Heart right ventricle (tissue), 16 donors: ENCODE measurements around the gene SHLD2. TPM values are rescaled to one million over a fixed set of nuclear protein-coding genes. Genes with fewer than 3 reads are reported as not detected.
A peak's percentile ranks its signal among the peaks of the same experiment; 100 is the strongest.
"Not testable (repeated sequence)": the region's sequence is repeated elsewhere in the genome, so short reads cannot be mapped to it uniquely, and the experiment has no call there.

Source experiments
- ATAC-seq, 8 donors: fragments of 200-7000 bp; cut with Tn5 transposase; one replicate each; pipeline ENCODE4 v1.9.1; 2020; ENCODE audit warnings: mild to moderate bottlenecking in 8 of 8, moderate library complexity in 8 of 8, moderate number of reproducible peaks in 1 of 8
- DNase-seq, 2 donors: peaks; one replicate each; pipeline ENCODE4 v3.0.0-alpha.2; 2020
- H3K27ac ChIP-seq, 10 donors: fragments of 200-600 bp; sonication (generic) in 2 of 10; one replicate each; pipeline versions ENCODE4 v1.5.0 to v1.8.0; 2020 to 2022; ENCODE audit warnings: mild to moderate bottlenecking in 3 of 10
- H3K27me3 ChIP-seq, 7 donors: fragments of 200-600 bp; one replicate each; pipeline ENCODE4 v1.8.0; 2021 to 2022; ENCODE audit warnings: mild to moderate bottlenecking in 2 of 7
- H3K36me3 ChIP-seq, 9 donors: fragments of 200-600 bp; sonication (generic) in 1 of 9; one replicate each; pipeline versions ENCODE4 v1.5.0 to v1.8.0; 2020 to 2022; ENCODE audit warnings: mild to moderate bottlenecking in 2 of 9
- H3K4me1 ChIP-seq, 9 donors: fragments of 200-600 bp; sonication (generic) in 1 of 9; one replicate each; pipeline versions ENCODE4 v1.5.0 to v1.8.0; 2020 to 2022; ENCODE audit warnings: mild to moderate bottlenecking in 4 of 9
- H3K4me3 ChIP-seq, 10 donors: fragments of 200-600 bp; sonication (generic) in 2 of 10; one replicate each; pipeline versions ENCODE4 v1.5.0 to v1.8.0; 2020 to 2022; ENCODE audit warnings: mild to moderate bottlenecking in 7 of 10, moderate library complexity in 2 of 10
- H3K9me3 ChIP-seq, 11 donors: fragments of 200-600 bp in 10 of 11; sonication (generic) in 2 of 11; one replicate each; pipeline versions ENCODE4 v1.5.0 to v1.8.0; 2013 to 2022; ENCODE audit warnings: mild to moderate bottlenecking in 2 of 11, control low read depth in 1 of 11, moderate library complexity in 1 of 11
- WGBS, 2 donors: extraction: QIAGEN DNeasy Blood & Tissue Kit; methylation state at CpG; one replicate each; pipeline ENCODE4 v1.1.7; 2013; ENCODE audit warnings: inconsistent platforms in 1 of 2; 5-methylcytosine and 5-hydroxymethylcytosine counted together
- intact Hi-C, 10 donors: fragments of 100-400 bp; cut with DNase I; formaldehyde crosslinking; loops; one replicate each; pipeline versions ENCODE4 v1.11.1 to v1.14.2; 2022
- polyA plus RNA-seq, 2 donors: library from polyadenylated mRNA; stranded (reverse); fragments of 200-250 nt; gene quantifications; one replicate each; pipeline ENCODE4 v1.2.3, GENCODE V29; 2013
- total RNA-seq, 10 donors: library from RNA; stranded (reverse); fragmentation: NEBNext Ultra II Directional in 3 of 10; extraction: Animal tissue kit (Norgen Biotek cat#: 25700) in 3 of 10; gene quantifications; one replicate each; pipeline versions ENCODE4 v1.2.1 to v1.2.4, GENCODE V29; 2021 to 2023
- donor health status: Arrhythmogenic right ventricular cardiomyopathy.
- donor health status: ischemic (EF 13 %, LVEDD 7.1; RV severe dilation, severe dysfunction).
- donor health status: healthy with polysubstance abuse.
- donor health status: DM: no; HTN: yes; CAD: no.
- donor health status: DM: no; HTN: no; CAD: no.
- donor health status: ischemic (EF 25% LVEDD 6.9; RV normal size, moderate dysfunction).
- donor health status: ischemic (EF 25% LVEDD 5.7; RV mildly dilated, moderate dysfunction).
- donor health status: healthy.
- donor health status: DM: yes; HTN: yes; CAD: no.
- donor health status: Ischemic cardiomyopathy.
- donor health status: ischemic (EF 35%, LVEDD 5.7; RV mildly dilated, moderate dysfunction).
- donor health status: nonischemic (EF 11% LVEDD 7.7; RV severe dilation, severe dysfunction).
- donor health status: DM: yes; HTN: yes; CAD: no.
- donor health status: PGD.
- donor health status: ischemic (EF 29% LVEDD 5.4; RV normal size, mild dysfunction).
- donor health status: nonischemic (EF 23%, LVEDD 6.1; RV moderate dilation, normal function).

SHLD2 gene
- total and polyA plus RNA-seq, 12 donors: 9.4 to 16.1 (median 11.1) TPM

DNA sequence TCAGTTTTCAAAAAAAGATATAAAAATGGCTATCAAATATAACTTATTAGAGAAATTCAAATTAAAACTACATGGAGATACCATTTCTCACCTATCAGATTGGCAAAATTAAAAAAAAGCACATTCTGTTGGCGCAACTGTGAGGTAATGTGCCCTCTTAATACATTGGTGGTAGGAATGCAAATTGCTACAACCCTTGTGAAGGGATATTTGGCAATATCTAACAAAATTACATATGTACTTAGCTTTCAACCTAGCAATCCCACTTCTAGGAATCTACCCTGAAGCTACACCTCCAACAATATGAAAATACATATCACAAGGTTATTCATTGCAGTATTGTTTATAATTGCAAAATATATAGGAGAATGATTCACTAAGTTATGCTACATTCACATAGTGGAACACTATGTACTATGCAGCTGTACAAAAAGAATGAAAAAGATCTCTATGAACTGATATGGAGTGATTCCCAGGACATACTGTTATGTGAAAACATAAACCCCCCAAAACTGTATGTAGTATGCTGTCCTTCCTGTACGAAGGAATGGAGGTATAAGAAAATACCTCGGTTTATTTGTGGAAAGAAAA, 67.8 kb downstream of the SHLD2 start:
- ATAC-seq, H3K4me3 ChIP-seq, intact Hi-C loops, H3K27ac ChIP-seq, DNase-seq, H3K27me3 ChIP-seq, H3K4me1 ChIP-seq, H3K9me3 ChIP-seq: not testable (repeated sequence)
- peaks cover 0 to 40% (median 0%) of the 10 kb centered on the region in 9 donors for H3K36me3 ChIP-seq
- WGBS, 2 donors: 97 to 99% methylated on average over 3 of the region's 3 CpGs

DNA sequence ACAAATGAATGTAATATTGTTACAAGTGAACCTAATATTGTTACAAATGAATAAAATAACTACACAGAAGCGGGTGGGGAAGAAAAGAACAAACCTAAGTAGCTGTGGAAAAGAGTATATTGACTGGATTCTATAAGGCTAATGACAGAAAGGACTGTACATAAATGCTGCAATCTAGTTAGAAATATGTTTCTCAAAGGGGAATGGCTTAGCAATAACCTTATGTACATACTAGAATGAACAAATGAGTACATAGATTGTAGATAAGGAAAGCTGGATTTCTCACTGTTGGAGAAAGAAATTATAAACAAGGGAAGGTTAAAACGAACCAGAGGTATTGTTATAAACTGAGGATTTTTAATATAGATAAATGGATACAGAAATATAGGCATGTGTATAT, 68.4 kb downstream of the SHLD2 start:
- H3K27ac ChIP-seq, H3K9me3 ChIP-seq, DNase-seq, ATAC-seq, H3K27me3 ChIP-seq, H3K4me3 ChIP-seq, intact Hi-C loops, H3K4me1 ChIP-seq: not testable (repeated sequence)
- peaks cover 0 to 35% (median 0%) of the 10 kb centered on the region in 9 donors for H3K36me3 ChIP-seq
- 98 to 100% methylated on average over 1 of the region's 2 CpGs for WGBS, 2 donors

DNA sequence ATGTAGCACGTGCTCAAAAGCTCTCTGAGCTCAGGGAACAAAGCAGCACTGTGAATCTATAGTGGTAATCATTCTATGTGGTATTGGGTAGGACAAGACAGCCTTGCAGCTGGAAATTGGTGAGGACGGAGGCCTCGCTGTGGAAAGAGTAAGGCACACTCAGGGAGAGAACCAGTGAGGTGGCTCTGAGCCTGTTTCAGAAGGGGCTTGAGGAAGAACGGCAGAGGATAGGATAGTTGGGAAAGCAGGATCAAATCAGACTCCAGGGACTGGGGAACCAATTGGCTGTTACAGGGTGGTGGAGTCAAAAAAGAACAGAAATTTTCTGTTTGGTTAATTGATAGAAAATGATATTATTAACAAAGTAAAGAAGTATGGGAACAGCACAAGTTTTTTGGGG, 74.9 kb downstream of the SHLD2 start:
- peaks cover 0 to 39% (median 0%) of the 10 kb centered on the region in 9 donors for H3K36me3 ChIP-seq
- H3K27ac ChIP-seq, H3K9me3 ChIP-seq, ATAC-seq, H3K27me3 ChIP-seq, intact Hi-C loops, H3K4me3 ChIP-seq, H3K4me1 ChIP-seq, DNase-seq: not testable (repeated sequence)
- WGBS, 2 donors: 67 to 69% methylated on average over 4 of the region's 4 CpGs

- H3K9me3 ChIP-seq, H3K4me1 ChIP-seq, ATAC-seq, DNase-seq, H3K27ac ChIP-seq, H3K27me3 ChIP-seq, intact Hi-C loops, H3K4me3 ChIP-seq: not testable (repeated sequence)
- WGBS, 2 donors: 94 to 96% methylated on average over 1 of the region's 4 CpGs
- peaks cover 0 to 39% (median 0%) of the 10 kb centered on the region in 9 donors for H3K36me3 ChIP-seq
These were observed 75.7 kb downstream of the SHLD2 start for GRCh38 chr10:87170705-87171104.

GRCh38 chr10:87171670-87172069, 76.7 kb downstream of the SHLD2 start:
- H3K27me3 ChIP-seq, H3K27ac ChIP-seq, H3K4me3 ChIP-seq, DNase-seq, H3K9me3 ChIP-seq, H3K4me1 ChIP-seq, intact Hi-C loops, ATAC-seq: not testable (repeated sequence)
- H3K36me3 ChIP-seq: peaks cover 0 to 45% (median 0%) of the 10 kb centered on the region in 9 donors
- 50 to 56% methylated on average over 1 of the region's 1 CpG for WGBS, 2 donors

DNA sequence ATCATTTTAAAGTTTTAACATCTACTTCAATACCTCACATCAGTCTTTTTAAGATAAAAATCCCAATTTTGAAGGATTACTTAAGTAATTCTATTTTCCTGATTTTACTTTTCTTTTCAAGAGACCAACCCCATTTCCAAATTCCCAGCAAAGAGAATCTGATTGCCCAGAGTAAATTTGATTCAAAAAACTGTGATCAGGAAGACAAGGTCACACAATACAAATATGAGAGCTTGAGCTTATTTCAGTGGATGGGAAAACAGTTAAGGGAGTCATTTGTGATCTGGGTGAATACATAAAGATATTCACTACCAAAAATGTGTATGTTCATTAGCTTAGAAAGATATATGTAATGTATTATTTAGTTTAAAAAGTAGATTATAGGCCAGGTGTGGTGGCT, 77.2 kb downstream of the SHLD2 start:
- H3K27ac ChIP-seq, H3K27me3 ChIP-seq, ATAC-seq, intact Hi-C loops, H3K4me1 ChIP-seq, DNase-seq, H3K9me3 ChIP-seq, H3K4me3 ChIP-seq: not testable (repeated sequence)
- H3K36me3 ChIP-seq: peaks cover 0 to 45% (median 0%) of the 10 kb centered on the region in 9 donors

DNA sequence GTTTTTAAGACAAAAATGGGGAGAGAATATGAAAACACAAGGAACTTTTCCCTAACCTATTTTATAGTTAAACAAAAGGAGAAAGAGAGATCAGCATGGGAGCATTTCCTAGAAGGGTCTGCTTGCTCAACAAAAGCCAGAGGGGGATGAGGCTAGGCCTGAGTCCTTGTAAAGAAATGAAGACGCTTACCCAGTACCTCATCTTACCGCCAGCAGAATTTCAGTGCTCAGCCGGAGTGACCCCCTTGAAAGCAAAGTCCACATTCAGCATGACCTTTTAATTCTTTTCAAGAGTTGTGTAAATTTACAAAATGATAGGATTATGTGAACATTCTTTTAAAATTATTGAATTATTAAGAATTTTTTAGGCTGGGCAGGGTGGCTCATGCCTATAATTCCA, 82.6 kb downstream of the SHLD2 start:
- intact Hi-C loops, H3K9me3 ChIP-seq, H3K4me1 ChIP-seq, ATAC-seq, H3K4me3 ChIP-seq, DNase-seq, H3K27me3 ChIP-seq, H3K27ac ChIP-seq: not testable (repeated sequence)
- H3K36me3 ChIP-seq: peaks cover 0 to 32% (median 0%) of the 10 kb centered on the region in 9 donors
- 94 to 100% methylated on average over 2 of the region's 3 CpGs for WGBS, 2 donors

DNA sequence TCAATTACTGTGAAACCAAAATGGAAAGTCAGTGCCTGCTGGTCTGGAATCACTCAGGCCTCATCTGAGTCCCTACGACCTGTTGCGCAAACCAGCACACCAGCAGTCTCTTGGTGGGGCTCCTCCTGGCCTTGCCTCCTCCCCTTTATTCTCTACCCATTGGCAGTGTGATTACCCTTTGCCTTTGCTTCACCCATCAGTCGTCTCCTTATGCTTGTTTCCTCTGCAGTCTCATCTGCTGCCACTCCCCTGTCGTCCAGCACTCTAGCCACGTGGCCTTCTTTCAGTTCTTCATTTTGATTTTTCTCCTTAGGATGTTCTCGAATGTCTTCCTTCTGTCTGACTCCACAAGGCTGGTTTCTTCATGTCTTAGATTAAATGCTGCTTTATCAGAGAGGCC, 89.4 kb downstream of the SHLD2 start:
- H3K4me1 ChIP-seq, H3K4me3 ChIP-seq, intact Hi-C loops, H3K9me3 ChIP-seq, H3K27me3 ChIP-seq, DNase-seq: not testable (repeated sequence)
- Histone ChIP-seq H3K36me3 (peaks cover 0 to 48% (median 10%) of the 10 kb centered on the region in 9 donors), H3K27ac (peak overlapping the region in 1 of 10 donors; percentile 16)
- ATAC-seq: peak in 3 of 8 donors; percentile 25 to 63 (median 39)
- 86 to 91% methylated on average over 6 of the region's 6 CpGs for WGBS, 2 donors

DNA sequence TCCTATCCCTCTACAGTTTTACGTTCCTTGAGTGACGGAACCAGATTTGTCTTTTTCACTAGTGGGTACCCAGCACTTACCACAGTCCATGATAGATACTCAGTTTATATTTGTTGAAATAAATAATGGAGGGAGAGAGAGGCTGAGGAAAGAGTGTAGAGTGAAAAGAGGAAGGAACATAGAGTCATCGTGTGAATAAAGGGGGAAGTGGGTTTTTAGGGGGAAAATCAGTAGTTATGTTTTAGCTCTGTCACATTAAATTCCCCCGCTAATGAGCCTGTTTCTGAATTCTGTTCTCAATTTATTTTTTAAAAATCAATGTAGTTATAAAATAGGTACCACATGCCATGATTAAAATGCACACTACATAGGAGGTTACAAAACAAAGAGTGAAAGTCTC, 91.0 kb downstream of the SHLD2 start:
- H3K27me3 ChIP-seq, H3K4me3 ChIP-seq, intact Hi-C loops, H3K9me3 ChIP-seq, H3K27ac ChIP-seq, H3K4me1 ChIP-seq, DNase-seq: not testable (repeated sequence)
- peaks cover 0 to 42% (median 10%) of the 10 kb centered on the region in 9 donors for H3K36me3 ChIP-seq
- WGBS, 2 donors: 92 to 94% methylated on average over 3 of the region's 4 CpGs
- peak in 1 of 8 donors; percentile 30 for ATAC-seq

DNA sequence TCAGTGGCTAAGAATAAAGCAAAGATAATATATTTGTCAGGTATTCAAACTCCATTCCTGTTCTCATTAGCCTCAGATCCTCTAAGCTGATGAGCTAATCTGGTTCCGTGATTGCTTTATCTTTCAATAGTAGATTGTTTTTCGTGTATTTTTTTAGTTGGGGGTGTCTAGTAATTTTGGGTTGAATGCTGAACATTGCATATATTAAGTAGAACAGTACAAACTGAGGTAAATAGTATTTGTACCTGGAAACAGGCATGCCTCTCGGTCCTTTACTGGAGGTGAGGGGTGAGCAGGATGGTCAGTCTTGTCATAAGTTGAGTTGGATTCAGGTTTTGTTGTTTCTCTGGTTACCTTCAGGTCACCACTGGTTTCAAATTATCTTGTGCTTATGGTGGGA, 92.6 kb downstream of the SHLD2 start:
- ATAC-seq, H3K9me3 ChIP-seq, DNase-seq, H3K4me1 ChIP-seq, H3K27ac ChIP-seq, H3K27me3 ChIP-seq, intact Hi-C loops, H3K4me3 ChIP-seq: not testable (repeated sequence)
- peaks cover 0 to 52% (median 10%) of the 10 kb centered on the region in 9 donors for H3K36me3 ChIP-seq
- 80 to 93% methylated on average over 3 of the region's 3 CpGs for WGBS, 2 donors

GRCh38 chr10:87191841-87192240, 96.8 kb downstream of the SHLD2 start:
- H3K4me3 ChIP-seq, H3K27ac ChIP-seq, H3K4me1 ChIP-seq, ATAC-seq, H3K27me3 ChIP-seq, DNase-seq, intact Hi-C loops, H3K9me3 ChIP-seq: not testable (repeated sequence)
- 91 to 97% methylated on average over 2 to 3 of the region's 3 CpGs for WGBS, 2 donors
- peaks cover 0 to 44% (median 8%) of the 10 kb centered on the region in 9 donors for H3K36me3 ChIP-seq

DNA sequence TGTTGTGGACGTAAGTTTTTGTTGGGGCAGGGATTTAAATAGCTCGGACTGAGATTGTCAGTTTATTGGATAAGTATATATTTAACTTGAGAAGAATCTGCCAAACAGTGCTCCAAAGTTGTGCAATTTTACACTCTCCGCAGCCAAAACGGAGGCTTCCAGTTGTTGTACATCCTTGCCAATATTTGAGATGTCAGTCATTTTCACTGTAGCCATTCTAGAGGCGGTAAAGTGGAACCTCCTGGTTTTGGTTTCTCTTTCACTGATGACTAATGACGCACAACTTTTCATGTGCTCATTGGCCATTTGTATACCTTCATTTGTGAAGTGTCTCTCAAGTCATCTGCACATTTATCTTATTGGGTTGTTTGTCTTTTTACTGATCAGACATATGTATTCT, 105.9 kb downstream of the SHLD2 start:
- peak in 7 of 8 donors; percentile 48 to 67 (median 55) for ATAC-seq
- WGBS, 2 donors: 46 to 55% methylated on average over 6 of the region's 6 CpGs
- intact Hi-C loops, H3K27me3 ChIP-seq, H3K36me3 ChIP-seq, H3K9me3 ChIP-seq: not testable (repeated sequence)
- Histone ChIP-seq H3K4me3 (peak overlapping the region in 6 of 10 donors; percentile 27 to 43 (median 32)), H3K4me1 (peaks cover 0 to 12% (median 0%) of the 10 kb centered on the region in 9 donors), H3K27ac (peak overlapping the region in 2 of 10 donors; percentile 34 to 48)
- peak in 1 of 2 donors; percentile 47 for DNase-seq
